ENCODE results near the gene AMH. TPM values are rescaled to one million over a fixed set of nuclear protein-coding genes. Genes with fewer than 3 reads are reported as not detected.

Gene AMH
- total and polyA plus RNA-seq, 2 experiments from 2014 or later: 1.9 to 6.8 TPM

GRCh38 chr19:2246801-2247361 lies 2.2 kb upstream of the AMH start:
- Histone ChIP-seq H3K27ac (ENCODE audit: low read depth) (no peak overlapping the region), H3K4me2 (no peak overlapping the region), H3K27me3 (ENCODE audit: insufficient read depth) (no peaks in the 10 kb centered on the region), H3K9me2 (ENCODE audit: insufficient read depth) (no peaks in the 10 kb centered on the region), H3K4me1 (ENCODE audit: insufficient read depth) (no peaks in the 10 kb centered on the region), H3K36me3 (ENCODE audit: insufficient read depth) (peaks cover 13% of the 10 kb centered on the region), H2AFZ (no peak overlapping the region), H3F3A (replicated peaks; ENCODE audit: low read depth) (no peaks in the 10 kb centered on the region), H4K20me1 (replicated peaks; ENCODE audit: insufficient read depth) (peaks cover 11% of the 10 kb centered on the region), H3K4me3 (no peak overlapping the region), H3K79me2 (replicated peaks; ENCODE audit: insufficient read depth) (peaks cover 19% of the 10 kb centered on the region)
- no peak overlapping the region for H3K4me3 Mint-ChIP-seq
- H3K9me3 Mint-ChIP-seq: no peaks in the 10 kb centered on the region
- peaks cover 13% of the 10 kb centered on the region for H3K27me3 Mint-ChIP-seq (ENCODE audit: insufficient read depth, low read depth, poor library complexity)
- H3K27ac Mint-ChIP-seq: no peak overlapping the region; the same call in 1 of the 2 replicates
- no peak for TF ChIP-seq ZNF114 (CRISPR knock-in tag; IDR thresholded peaks at IDR 0.05)
- TF ChIP-seq EZH2phosphoT487 (IDR thresholded peaks at IDR 0.05; ENCODE audit: unreplicated experiment): no peak
- TF ChIP-seq EZH2 (IDR thresholded peaks at IDR 0.05; ENCODE audit: low read depth, unreplicated experiment): no peak
- no peak for TF ChIP-seq ZNF331 (CRISPR knock-in tag; IDR thresholded peaks at IDR 0.05; ENCODE audit: low read depth)
- TF ChIP-seq CTCF (conservative IDR thresholded peaks at IDR 0.05; ENCODE audit: low read depth in 2 of 2): no peak
- TF ChIP-seq REST (IDR thresholded peaks at IDR 0.05; ENCODE audit: unreplicated experiment): no peak
- TF ChIP-seq, protein P1, sequence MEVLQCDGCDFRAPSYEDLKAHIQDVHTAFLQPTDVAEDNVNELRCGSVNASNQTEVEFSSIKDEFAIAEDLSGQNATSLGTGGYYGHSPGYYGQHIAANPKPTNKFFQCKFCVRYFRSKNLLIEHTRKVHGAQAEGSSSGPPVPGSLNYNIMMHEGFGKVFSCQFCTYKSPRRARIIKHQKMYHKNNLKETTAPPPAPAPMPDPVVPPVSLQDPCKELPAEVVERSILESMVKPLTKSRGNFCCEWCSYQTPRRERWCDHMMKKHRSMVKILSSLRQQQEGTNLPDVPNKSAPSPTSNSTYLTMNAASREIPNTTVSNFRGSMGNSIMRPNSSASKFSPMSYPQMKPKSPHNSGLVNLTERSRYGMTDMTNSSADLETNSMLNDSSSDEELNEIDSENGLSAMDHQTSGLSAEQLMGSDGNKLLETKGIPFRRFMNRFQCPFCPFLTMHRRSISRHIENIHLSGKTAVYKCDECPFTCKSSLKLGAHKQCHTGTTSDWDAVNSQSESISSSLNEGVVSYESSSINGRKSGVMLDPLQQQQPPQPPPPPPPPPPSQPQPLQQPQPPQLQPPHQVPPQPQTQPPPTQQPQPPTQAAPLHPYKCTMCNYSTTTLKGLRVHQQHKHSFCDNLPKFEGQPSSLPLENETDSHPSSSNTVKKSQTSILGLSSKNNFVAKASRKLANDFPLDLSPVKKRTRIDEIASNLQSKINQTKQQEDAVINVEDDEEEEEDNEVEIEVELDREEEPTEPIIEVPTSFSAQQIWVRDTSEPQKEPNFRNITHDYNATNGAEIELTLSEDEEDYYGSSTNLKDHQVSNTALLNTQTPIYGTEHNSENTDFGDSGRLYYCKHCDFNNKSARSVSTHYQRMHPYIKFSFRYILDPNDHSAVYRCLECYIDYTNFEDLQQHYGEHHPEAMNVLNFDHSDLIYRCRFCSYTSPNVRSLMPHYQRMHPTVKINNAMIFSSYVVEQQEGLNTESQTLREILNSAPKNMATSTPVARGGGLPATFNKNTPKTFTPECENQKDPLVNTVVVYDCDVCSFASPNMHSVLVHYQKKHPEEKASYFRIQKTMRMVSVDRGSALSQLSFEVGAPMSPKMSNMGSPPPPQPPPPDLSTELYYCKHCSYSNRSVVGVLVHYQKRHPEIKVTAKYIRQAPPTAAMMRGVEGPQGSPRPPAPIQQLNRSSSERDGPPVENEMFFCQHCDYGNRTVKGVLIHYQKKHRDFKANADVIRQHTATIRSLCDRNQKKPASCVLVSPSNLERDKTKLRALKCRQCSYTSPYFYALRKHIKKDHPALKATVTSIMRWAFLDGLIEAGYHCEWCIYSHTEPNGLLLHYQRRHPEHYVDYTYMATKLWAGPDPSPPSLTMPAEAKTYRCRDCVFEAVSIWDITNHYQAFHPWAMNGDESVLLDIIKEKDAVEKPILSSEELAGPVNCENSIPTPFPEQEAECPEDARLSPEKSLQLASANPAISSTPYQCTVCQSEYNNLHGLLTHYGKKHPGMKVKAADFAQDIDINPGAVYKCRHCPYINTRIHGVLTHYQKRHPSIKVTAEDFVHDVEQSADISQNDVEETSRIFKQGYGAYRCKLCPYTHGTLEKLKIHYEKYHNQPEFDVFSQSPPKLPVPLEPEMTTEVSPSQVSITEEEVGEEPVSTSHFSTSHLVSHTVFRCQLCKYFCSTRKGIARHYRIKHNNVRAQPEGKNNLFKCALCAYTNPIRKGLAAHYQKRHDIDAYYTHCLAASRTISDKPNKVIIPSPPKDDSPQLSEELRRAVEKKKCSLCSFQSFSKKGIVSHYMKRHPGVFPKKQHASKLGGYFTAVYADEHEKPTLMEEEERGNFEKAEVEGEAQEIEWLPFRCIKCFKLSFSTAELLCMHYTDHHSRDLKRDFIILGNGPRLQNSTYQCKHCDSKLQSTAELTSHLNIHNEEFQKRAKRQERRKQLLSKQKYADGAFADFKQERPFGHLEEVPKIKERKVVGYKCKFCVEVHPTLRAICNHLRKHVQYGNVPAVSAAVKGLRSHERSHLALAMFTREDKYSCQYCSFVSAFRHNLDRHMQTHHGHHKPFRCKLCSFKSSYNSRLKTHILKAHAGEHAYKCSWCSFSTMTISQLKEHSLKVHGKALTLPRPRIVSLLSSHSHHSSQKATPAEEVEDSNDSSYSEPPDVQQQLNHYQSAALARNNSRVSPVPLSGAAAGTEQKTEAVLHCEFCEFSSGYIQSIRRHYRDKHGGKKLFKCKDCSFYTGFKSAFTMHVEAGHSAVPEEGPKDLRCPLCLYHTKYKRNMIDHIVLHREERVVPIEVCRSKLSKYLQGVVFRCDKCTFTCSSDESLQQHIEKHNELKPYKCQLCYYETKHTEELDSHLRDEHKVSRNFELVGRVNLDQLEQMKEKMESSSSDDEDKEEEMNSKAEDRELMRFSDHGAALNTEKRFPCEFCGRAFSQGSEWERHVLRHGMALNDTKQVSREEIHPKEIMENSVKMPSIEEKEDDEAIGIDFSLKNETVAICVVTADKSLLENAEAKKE (CRISPR knock-in tag; IDR thresholded peaks at IDR 0.05): no peak
- TF ChIP-seq STAT1 (IDR thresholded peaks at IDR 0.05; ENCODE audit: unreplicated experiment): no peak
- TF ChIP-seq, protein P2, sequence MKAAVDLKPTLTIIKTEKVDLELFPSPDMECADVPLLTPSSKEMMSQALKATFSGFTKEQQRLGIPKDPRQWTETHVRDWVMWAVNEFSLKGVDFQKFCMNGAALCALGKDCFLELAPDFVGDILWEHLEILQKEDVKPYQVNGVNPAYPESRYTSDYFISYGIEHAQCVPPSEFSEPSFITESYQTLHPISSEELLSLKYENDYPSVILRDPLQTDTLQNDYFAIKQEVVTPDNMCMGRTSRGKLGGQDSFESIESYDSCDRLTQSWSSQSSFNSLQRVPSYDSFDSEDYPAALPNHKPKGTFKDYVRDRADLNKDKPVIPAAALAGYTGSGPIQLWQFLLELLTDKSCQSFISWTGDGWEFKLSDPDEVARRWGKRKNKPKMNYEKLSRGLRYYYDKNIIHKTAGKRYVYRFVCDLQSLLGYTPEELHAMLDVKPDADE (IDR thresholded peaks at IDR 0.05): no peak
- no peak for TF ChIP-seq NANOG (IDR thresholded peaks at IDR 0.05; ENCODE audit: borderline replicate concordance)
- no peak for TF ChIP-seq POLR2AphosphoS5 (IDR thresholded peaks at IDR 0.05; ENCODE audit: low read depth)
- no peak for TF ChIP-seq CREB1 (CRISPR knock-in tag; IDR thresholded peaks at IDR 0.05; ENCODE audit: low read depth)
- no peak for TF ChIP-seq JUNB (IDR thresholded peaks at IDR 0.05; ENCODE audit: unreplicated experiment)
- 0 out of 3 replicates have a peak, but pooled peaks cover 3% of the 10 kb centered on the region for H3K4me1 Mint-ChIP-seq
- ATAC-seq (no peak), DNase-seq (ENCODE audit: low spot score) (no peak)
- H3K36me3 Mint-ChIP-seq (ENCODE audit: low read depth): peaks cover 42% of the 10 kb centered on the region

Data from GM23338 (cell line).